WERI-Rb-1 (cell line): ENCODE measurements around the gene HOXA5.

Source experiments
- DNase-seq: peaks from one replicate; pipeline ENCODE4 v3.0.0-alpha.2; 2020
- H3K27ac ChIP-seq: fragments of 250-450 bp; sonication (Bioruptor Pico); 2 replicates; pipeline ENCODE4 v1.5.1; 2020; ENCODE audit warnings: mild to moderate bottlenecking, moderate library complexity
- H3K27me3 ChIP-seq: fragments of 250-450 bp; sonication (Bioruptor Pico); 2 replicates; pipeline ENCODE4 v1.5.1; 2021; ENCODE audit warnings: mild to moderate bottlenecking, low read depth, moderate library complexity; ENCODE audit not compliant: insufficient read depth, severe bottlenecking
- H3K36me3 ChIP-seq: fragments of 250-450 bp; sonication (Bioruptor Pico); 2 replicates; pipeline ENCODE4 v1.5.1; 2020; ENCODE audit warnings: mild to moderate bottlenecking, moderate library complexity
- H3K4me3 ChIP-seq: 2 replicates; pipeline ENCODE4 v1.5.1; 2011; ENCODE audit warnings: low read depth, mild to moderate bottlenecking, control low read depth, low read length
- H3K9me3 ChIP-seq: fragments of 250-450 bp; sonication (Bioruptor Pico); 2 replicates; pipeline ENCODE4 v1.5.1; 2021; ENCODE audit warnings: mild to moderate bottlenecking, moderate library complexity; ENCODE audit not compliant: severe bottlenecking
- TF ChIP-seq, protein P1 (sequence below): IDR thresholded peaks from 2 replicates; pipeline ENCODE4 v1.5.1; 2011; ENCODE audit warnings: low read depth, mild to moderate bottlenecking, control low read depth, inconsistent platforms, low read length

HOXA5 gene

DNA sequence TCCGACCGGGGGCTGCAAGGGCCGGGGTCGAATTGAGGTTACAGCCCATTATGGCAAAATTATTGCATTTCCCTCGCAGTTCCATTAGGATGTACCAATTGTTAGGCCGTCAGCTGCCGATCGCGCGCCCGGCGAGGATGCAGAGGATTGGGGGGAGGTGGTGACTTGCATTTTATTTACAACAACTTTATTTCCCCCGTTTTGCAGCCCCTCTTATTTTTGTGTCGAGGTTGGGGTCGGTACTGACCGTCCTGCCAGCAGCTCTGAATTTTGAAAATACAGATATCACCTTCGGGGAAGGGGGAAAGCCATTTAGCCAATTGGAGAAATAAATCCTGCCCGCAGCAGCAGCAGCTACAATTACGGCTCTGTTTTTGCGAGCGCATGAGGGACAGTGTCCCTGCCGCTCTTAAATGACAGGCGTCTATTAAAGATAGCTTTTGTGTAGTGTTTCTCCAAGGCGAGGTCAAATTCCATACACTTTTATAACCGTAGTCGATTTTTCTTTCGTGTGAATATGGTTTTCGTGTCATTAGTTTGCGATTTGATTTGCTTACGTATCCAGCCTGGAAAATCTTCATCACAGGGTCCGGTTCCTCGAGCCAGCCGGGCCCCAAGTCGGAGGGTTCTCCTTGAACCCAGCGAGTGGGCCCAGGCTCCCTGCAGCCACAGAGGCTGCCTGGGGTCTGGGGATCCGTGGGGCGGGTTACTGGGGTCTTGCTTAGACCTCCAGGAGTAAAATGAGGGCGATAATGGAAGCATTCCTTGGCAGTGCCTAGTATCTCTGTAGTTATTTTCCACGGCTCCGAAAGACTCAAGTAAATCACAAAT lies 684 bp upstream of the HOXA5 start:
- Histone ChIP-seq H3K9me3 (no peaks in the 10 kb centered on the region), H3K36me3 (no peaks in the 10 kb centered on the region), H3K4me3 (peak overlapping the region; percentile 56), H3K27ac (no peak overlapping the region), H3K27me3 (peaks cover 49% of the 10 kb centered on the region)
- TF ChIP-seq, protein P1, sequence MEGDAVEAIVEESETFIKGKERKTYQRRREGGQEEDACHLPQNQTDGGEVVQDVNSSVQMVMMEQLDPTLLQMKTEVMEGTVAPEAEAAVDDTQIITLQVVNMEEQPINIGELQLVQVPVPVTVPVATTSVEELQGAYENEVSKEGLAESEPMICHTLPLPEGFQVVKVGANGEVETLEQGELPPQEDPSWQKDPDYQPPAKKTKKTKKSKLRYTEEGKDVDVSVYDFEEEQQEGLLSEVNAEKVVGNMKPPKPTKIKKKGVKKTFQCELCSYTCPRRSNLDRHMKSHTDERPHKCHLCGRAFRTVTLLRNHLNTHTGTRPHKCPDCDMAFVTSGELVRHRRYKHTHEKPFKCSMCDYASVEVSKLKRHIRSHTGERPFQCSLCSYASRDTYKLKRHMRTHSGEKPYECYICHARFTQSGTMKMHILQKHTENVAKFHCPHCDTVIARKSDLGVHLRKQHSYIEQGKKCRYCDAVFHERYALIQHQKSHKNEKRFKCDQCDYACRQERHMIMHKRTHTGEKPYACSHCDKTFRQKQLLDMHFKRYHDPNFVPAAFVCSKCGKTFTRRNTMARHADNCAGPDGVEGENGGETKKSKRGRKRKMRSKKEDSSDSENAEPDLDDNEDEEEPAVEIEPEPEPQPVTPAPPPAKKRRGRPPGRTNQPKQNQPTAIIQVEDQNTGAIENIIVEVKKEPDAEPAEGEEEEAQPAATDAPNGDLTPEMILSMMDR: no peak
- DNase-seq: no peak

GRCh38 chr7:27142580-27143022 lies 880 bp downstream of the HOXA5 start:
- H3K27me3 ChIP-seq: peaks cover 51% of the 10 kb centered on the region
- no peak for DNase-seq

DNA sequence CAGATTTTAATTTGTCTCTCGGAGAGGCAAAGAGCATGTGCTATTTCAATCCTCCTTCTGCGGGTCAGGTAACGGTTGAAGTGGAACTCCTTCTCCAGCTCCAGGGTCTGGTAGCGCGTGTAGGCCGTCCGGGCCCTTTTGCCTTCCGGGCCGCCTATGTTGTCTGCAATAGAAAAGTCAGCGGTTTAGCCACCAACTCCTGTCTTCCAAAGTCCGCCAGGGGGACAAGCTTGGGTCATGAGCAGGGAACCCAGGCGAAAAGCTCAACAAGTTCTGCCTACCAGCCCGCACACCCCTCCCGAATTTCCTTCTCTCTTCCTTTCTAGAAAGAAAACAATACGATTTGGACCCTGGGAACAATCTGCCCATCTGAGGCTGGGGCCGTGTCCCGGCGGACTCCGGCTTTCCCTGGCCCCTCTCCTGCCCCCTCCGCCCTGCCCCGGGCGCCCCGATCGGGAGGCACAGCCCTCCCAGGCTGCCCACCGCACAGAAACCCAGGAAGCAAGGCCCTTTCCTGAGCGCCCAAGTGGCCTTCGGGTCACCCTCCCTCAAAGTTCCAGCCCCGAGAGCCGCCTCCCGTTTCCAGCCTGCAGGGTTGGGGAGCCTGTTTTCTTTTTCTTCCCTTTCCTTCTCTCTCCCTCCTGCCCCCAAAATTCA lies 1.4 kb downstream of the HOXA5 start:
- TF ChIP-seq, protein P1: no peak
- Histone ChIP-seq H3K27ac (no peak overlapping the region), H3K4me3 (peak overlapping the region; percentile 56; the same call in 1 of the 2 replicates), H3K9me3 (no peaks in the 10 kb centered on the region), H3K27me3 (peaks cover 50% of the 10 kb centered on the region), H3K36me3 (no peaks in the 10 kb centered on the region)
- no peak for DNase-seq

More at GRCh38 chr7:27142580-27143022, 880 bp downstream of the HOXA5 start:
- no peak overlapping the region for H3K27ac ChIP-seq
- H3K36me3 ChIP-seq: no peaks in the 10 kb centered on the region
- TF ChIP-seq, protein P1: no peak
- no peaks in the 10 kb centered on the region for H3K9me3 ChIP-seq
- peak overlapping the region; percentile 56 for H3K4me3 ChIP-seq

- Histone ChIP-seq H3K36me3 (no peaks in the 10 kb centered on the region), H3K27me3 (peaks cover 55% of the 10 kb centered on the region), H3K4me3 (no peak overlapping the region), H3K9me3 (no peaks in the 10 kb centered on the region), H3K27ac (no peak overlapping the region)
- TF ChIP-seq, protein P1: no peak
- DNase-seq: no peak
These were observed 2.2 kb downstream of the HOXA5 start for GRCh38 chr7:27141137-27141922.

GRCh38 chr7:27140126-27140857 lies 3.2 kb downstream of the HOXA5 start:
- TF ChIP-seq, protein P1: no peak
- H3K27me3 ChIP-seq: peaks cover 58% of the 10 kb centered on the region
- no peaks in the 10 kb centered on the region for H3K36me3 ChIP-seq
- H3K9me3 ChIP-seq: no peaks in the 10 kb centered on the region
- no peak overlapping the region for H3K27ac ChIP-seq
- no peak for DNase-seq
- no peak overlapping the region for H3K4me3 ChIP-seq
